K562 (cell line): ENCODE measurements around the gene WFDC6. TPM values are rescaled to one million over a fixed set of nuclear protein-coding genes. Genes with fewer than 3 reads are reported as not detected.

Experiments used
- CBX8 ChIP-seq: fragments of 200-600 bp; sonication (generic); IDR thresholded peaks from 2 replicates; pipeline ENCODE4 v1.6.1; 2012; ENCODE audit warnings: borderline replicate concordance, mixed run types, low read depth, mild to moderate bottlenecking, moderate library complexity, mixed read lengths, low read length, control low read depth, inconsistent platforms; ENCODE audit not compliant: poor library complexity, severe bottlenecking; ENCODE audit errors: extremely low read depth
- CEBPB ChIP-seq: fragments of 450-650 bp; IDR thresholded peaks from 2 replicates; pipeline ENCODE4 v1.6.1; 2016; ENCODE audit warnings: missing genetic modification characterization, missing compliant biosample characterization
- DDX20 ChIP-seq: fragments of 450-650 bp; IDR thresholded peaks from 2 replicates; pipeline ENCODE4 v1.6.1; 2016; ENCODE audit warnings: missing genetic modification characterization, low read depth, mild to moderate bottlenecking, missing compliant biosample characterization, moderate library complexity
- DPF2 ChIP-seq: fragments of 450-650 bp; IDR thresholded peaks from 2 replicates; pipeline ENCODE4 v1.6.1; 2016
- FOXJ2 ChIP-seq: fragments of 200-800 bp; sonication (Bioruptor generic); IDR thresholded peaks from 2 replicates; pipeline ENCODE4 v1.6.1; 2016; ENCODE audit warnings: missing genetic modification characterization, missing compliant biosample characterization
- ILK ChIP-seq: fragments of 450-650 bp; IDR thresholded peaks from 2 replicates; pipeline ENCODE4 v1.6.1; 2016; ENCODE audit warnings: missing genetic modification characterization, low read depth, mild to moderate bottlenecking, missing compliant biosample characterization, moderate library complexity, borderline replicate concordance
- JUND ChIP-seq, 2 experiments: IDR thresholded peaks; 2 replicates in 1 of 2; 3 replicates in 1 of 2; pipeline ENCODE4 v1.6.1; 2011; ENCODE audit warnings: borderline replicate concordance in 2 of 2, low read depth in 2 of 2, low read length in 2 of 2, improper control_type of control experiment in 1 of 2, missing biosample characterization in 1 of 2, missing genetic modification characterization in 1 of 2, missing genetic modification reagents in 1 of 2
- MEIS2 ChIP-seq: fragments of 450-650 bp; IDR thresholded peaks from 2 replicates; pipeline ENCODE4 v1.6.1; 2014; ENCODE audit warnings: mild to moderate bottlenecking; ENCODE audit not compliant: partially characterized antibody
- POLR2H ChIP-seq: IDR thresholded peaks from 2 replicates; pipeline ENCODE4 v1.6.1; 2016; ENCODE audit warnings: missing genetic modification characterization, low read depth, mild to moderate bottlenecking, control low read depth, missing compliant biosample characterization, moderate library complexity
- PRPF4 ChIP-seq: fragments of 200-400 bp; formaldehyde crosslinking; IDR thresholded peaks from one replicate; pipeline ENCODE4 v1.6.1; 2017; ENCODE audit warnings: low read length, low read depth, mild to moderate bottlenecking; ENCODE audit not compliant: insufficient read depth, poor library complexity, severe bottlenecking
- RBM22 ChIP-seq: fragments of 200-400 bp; formaldehyde crosslinking; IDR thresholded peaks from 2 replicates; pipeline ENCODE4 v1.6.1; 2018; ENCODE audit warnings: low read length, low read depth; ENCODE audit not compliant: poor library complexity, severe bottlenecking
- TBP ChIP-seq: optimal IDR thresholded peaks from 2 replicates; pipeline ENCODE3; 2011; ENCODE audit warnings: low read depth, low read length, improper control_type of control experiment
- TCF7 ChIP-seq: sonication (generic); IDR thresholded peaks from 2 replicates; pipeline ENCODE4 v1.6.1; 2016; ENCODE audit warnings: antibody characterized with exemption, borderline replicate concordance
- ZNF121 ChIP-seq: sonication (generic); formaldehyde crosslinking; conservative IDR thresholded peaks from 2 replicates; pipeline ENCODE4 v1.8.0; 2022; ENCODE audit warnings: missing genetic modification reagents
- ZNF431 ChIP-seq: sonication (generic); formaldehyde crosslinking; IDR thresholded peaks from 2 replicates; pipeline ENCODE4 v1.8.0; 2022; ENCODE audit warnings: mild to moderate bottlenecking, missing genetic modification reagents
- polyA plus RNA-seq, 8 experiments: library from polyadenylated mRNA; depleted of rRNA in 4 of 8; stranded (reverse) in 5 of 8; unstranded in 3 of 8; fragments of >200 nt; fragmentation: Nextera tagmentation in 2 of 8; fragmentation: Illumina TruSeq in 1 of 8; extraction: Ambion mirVana in 2 of 8; extraction: Trizol in 1 of 8; gene quantifications; 2 replicates each; pipeline versions ENCODE4 v1.2.1 to v1.2.3, GENCODE V29; 2011 to 2014; ENCODE audit warnings: inconsistent platforms in 1 of 8, missing spikeins in 1 of 8
- total RNA-seq, 7 experiments: library from RNA; depleted of rRNA in 6 of 7; stranded (reverse); fragments of >200 nt in 6 of 7; fragmentation: Illumina TruSeq in 2 of 7; extraction: Trizol in 2 of 7; gene quantifications; 2 replicates each; pipeline versions ENCODE4 v1.2.1 to v1.2.3, GENCODE V29; 2011 to 2021; ENCODE audit warnings: low replicate concordance in 1 of 7
- TF ChIP-seq, protein P1 (sequence below): fragments of 200-800 bp; sonication (Bioruptor generic); IDR thresholded peaks from 2 replicates; pipeline ENCODE4 v1.6.1; 2017; ENCODE audit warnings: missing genetic modification characterization, missing compliant biosample characterization
- TF ChIP-seq, protein P2 (sequence below): fragments of 450-650 bp; IDR thresholded peaks from 2 replicates; pipeline ENCODE4 v1.6.1; 2016; ENCODE audit warnings: missing biosample characterization, missing genetic modification characterization
- TF ChIP-seq, protein P3 (sequence below): fragments of 450-650 bp; IDR thresholded peaks from 2 replicates; pipeline ENCODE4 v1.6.1; 2018; ENCODE audit not compliant: partially characterized antibody

WFDC6 gene
- total and polyA plus RNA-seq, 9 of the 15 experiments (the other 6 are each of a cell fraction or from before 2014, with no cell fraction given), result not detected

DNA sequence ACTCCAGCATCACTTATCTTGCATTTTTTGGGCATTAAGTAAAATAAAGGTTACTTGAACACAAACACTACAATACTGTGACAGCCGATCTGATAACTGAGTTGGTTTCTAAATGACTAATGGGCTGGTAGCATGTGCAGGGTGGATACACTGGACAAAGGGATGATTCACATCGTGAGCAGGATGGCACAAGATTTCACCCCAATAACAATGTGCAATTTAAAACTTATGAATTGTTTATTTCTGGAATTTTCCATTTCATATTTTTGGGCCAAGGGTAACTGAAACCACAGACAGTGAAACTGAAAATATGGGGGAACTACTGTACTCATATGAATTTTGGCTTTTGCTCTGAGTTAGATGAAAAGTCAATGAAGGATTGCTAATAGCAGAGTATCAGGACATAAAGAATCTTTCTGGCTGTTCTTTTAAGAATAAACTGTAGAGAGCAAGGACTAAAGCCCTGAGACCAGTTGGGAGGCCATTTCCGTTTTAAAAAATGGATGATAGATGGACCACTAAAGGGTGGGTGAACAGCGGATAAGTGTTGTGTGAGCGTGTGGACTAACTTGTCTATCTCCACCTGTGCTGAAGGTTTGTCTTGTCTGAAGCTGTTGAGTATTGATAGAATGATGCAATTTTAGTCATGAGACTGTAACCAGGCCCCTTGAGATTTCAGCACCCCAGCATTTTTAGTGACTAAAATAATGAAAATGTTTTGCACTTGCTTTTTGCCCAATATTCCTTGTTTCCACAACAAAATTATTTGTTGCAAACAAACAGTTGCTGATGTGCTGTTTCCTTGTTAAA, 32.1 kb downstream of the WFDC6 start (continued):
- TF ChIP-seq FOXJ2 (tag) (no peak), TBP (no peak), ILK (tag) (no peak), ZNF431 (CRISPR knock-in tag) (no peak), DDX20 (tag) (no peak), PRPF4 (no peak), TCF7 (no peak), DPF2 (no peak), ZNF121 (CRISPR knock-in tag) (no peak), MEIS2 (peak; percentile 47), RBM22 (no peak), CBX8 (no peak), JUND (IDR thresholded peaks at IDR 0.05; ENCODE audit: borderline replicate concordance, low read depth, low read length) (peak; percentile 40; the same call in 1 of the 2 replicates), JUND (tag; IDR thresholded peaks at IDR 0.05; ENCODE audit: borderline replicate concordance, low read depth, low read length) (no peak), CEBPB (tag) (no peak), POLR2H (tag) (peak; percentile 44; the same call in 1 of the 2 replicates)
- TF ChIP-seq, protein P1, sequence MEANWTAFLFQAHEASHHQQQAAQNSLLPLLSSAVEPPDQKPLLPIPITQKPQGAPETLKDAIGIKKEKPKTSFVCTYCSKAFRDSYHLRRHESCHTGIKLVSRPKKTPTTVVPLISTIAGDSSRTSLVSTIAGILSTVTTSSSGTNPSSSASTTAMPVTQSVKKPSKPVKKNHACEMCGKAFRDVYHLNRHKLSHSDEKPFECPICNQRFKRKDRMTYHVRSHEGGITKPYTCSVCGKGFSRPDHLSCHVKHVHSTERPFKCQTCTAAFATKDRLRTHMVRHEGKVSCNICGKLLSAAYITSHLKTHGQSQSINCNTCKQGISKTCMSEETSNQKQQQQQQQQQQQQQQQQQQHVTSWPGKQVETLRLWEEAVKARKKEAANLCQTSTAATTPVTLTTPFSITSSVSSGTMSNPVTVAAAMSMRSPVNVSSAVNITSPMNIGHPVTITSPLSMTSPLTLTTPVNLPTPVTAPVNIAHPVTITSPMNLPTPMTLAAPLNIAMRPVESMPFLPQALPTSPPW (CRISPR knock-in tag), result no peak
- TF ChIP-seq, protein P2, sequence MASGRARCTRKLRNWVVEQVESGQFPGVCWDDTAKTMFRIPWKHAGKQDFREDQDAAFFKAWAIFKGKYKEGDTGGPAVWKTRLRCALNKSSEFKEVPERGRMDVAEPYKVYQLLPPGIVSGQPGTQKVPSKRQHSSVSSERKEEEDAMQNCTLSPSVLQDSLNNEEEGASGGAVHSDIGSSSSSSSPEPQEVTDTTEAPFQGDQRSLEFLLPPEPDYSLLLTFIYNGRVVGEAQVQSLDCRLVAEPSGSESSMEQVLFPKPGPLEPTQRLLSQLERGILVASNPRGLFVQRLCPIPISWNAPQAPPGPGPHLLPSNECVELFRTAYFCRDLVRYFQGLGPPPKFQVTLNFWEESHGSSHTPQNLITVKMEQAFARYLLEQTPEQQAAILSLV (tag), result no peak; the same call in 1 of the 2 replicates
- TF ChIP-seq, protein P3, sequence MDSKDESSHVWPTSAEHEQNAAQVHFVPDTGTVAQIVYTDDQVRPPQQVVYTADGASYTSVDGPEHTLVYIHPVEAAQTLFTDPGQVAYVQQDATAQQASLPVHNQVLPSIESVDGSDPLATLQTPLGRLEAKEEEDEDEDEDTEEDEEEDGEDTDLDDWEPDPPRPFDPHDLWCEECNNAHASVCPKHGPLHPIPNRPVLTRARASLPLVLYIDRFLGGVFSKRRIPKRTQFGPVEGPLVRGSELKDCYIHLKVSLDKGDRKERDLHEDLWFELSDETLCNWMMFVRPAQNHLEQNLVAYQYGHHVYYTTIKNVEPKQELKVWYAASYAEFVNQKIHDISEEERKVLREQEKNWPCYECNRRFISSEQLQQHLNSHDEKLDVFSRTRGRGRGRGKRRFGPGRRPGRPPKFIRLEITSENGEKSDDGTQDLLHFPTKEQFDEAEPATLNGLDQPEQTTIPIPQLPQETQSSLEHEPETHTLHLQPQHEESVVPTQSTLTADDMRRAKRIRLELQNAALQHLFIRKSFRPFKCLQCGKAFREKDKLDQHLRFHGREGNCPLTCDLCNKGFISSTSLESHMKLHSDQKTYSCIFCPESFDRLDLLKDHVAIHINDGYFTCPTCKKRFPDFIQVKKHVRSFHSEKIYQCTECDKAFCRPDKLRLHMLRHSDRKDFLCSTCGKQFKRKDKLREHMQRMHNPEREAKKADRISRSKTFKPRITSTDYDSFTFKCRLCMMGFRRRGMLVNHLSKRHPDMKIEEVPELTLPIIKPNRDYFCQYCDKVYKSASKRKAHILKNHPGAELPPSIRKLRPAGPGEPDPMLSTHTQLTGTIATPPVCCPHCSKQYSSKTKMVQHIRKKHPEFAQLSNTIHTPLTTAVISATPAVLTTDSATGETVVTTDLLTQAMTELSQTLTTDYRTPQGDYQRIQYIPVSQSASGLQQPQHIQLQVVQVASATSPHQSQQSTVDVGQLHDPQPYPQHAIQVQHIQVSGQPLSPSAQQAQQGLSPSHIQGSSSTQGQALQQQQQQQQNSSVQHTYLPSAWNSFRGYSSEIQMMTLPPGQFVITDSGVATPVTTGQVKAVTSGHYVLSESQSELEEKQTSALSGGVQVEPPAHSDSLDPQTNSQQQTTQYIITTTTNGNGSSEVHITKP, result no peak
